Measurements from ENCODE around the gene CHKB. TPM values are rescaled to one million over a fixed set of nuclear protein-coding genes. Genes with fewer than 3 reads are reported as not detected.

The CHKB gene
- total and polyA plus RNA-seq, 2 donors (not counting 1 experiment from before 2014, with no cell fraction given) = 21.9 to 22.8 TPM

GRCh38 chr22:50602338-50602700 is 19.7 kb upstream of the CHKB start:
- Histone ChIP-seq H3K4me2 (ENCODE audit: extremely low read depth, insufficient read depth, low read length) (no peak overlapping the region), H2AFZ (ENCODE audit: low read length) (no peak overlapping the region), H3K36me3 (ENCODE audit: control insufficient read depth, insufficient read depth, low read length) (no peaks in the 10 kb centered on the region), H3K79me2 (ENCODE audit: control insufficient read depth, insufficient read depth, low read length) (no peaks in the 10 kb centered on the region), H3K27me3 (ENCODE audit: control insufficient read depth, insufficient read depth, low read length) (peaks cover 25% of the 10 kb centered on the region), H3K9ac (ENCODE audit: insufficient read depth, low read length) (no peak overlapping the region), H3K27ac (ENCODE audit: insufficient read depth, low read length) (no peak overlapping the region), H3K4me3 (replicated peaks in 1 of 4; ENCODE audit: control extremely low read depth in 1 of 4, insufficient read depth in 1 of 4, low read depth in 3 of 4, low read length in 4 of 4) (no peak overlapping the region), H3K9me3 (ENCODE audit: control insufficient read depth, insufficient read depth, low read depth, low read length) (no peaks in the 10 kb centered on the region), H4K20me1 (ENCODE audit: control insufficient read depth, extremely low read depth, insufficient read depth, low read length) (no peaks in the 10 kb centered on the region), H3K4me1 (ENCODE audit: control insufficient read depth, extremely low read depth, insufficient read depth, low read length) (no peaks in the 10 kb centered on the region)
- DNase-seq (ENCODE audit: low read depth in 2 of 2) = no peak
- no peak for TF ChIP-seq CTCF (conservative IDR thresholded peaks at IDR 0.05 in 1 of 2, IDR thresholded peaks at IDR 0.05 in 1 of 2; ENCODE audit: low read depth in 1 of 2, low read length in 2 of 2)
- TF ChIP-seq EZH2 (IDR thresholded peaks at IDR 0.05; ENCODE audit: low read length, missing control alignments) = peak; percentile 32

- H3K4me1 ChIP-seq (ENCODE audit: control insufficient read depth, extremely low read depth, insufficient read depth, low read length) = no peaks in the 10 kb centered on the region
- H4K20me1 ChIP-seq (ENCODE audit: control insufficient read depth, extremely low read depth, insufficient read depth, low read length) = no peaks in the 10 kb centered on the region
- no peaks in the 10 kb centered on the region for H3K79me2 ChIP-seq (ENCODE audit: control insufficient read depth, insufficient read depth, low read length)
- H3K4me2 ChIP-seq (ENCODE audit: extremely low read depth, insufficient read depth, low read length) = no peak overlapping the region
- H3K4me3 ChIP-seq (replicated peaks in 1 of 4; ENCODE audit: control extremely low read depth in 1 of 4, insufficient read depth in 1 of 4, low read depth in 3 of 4, low read length in 4 of 4) = no peak overlapping the region
- TF ChIP-seq CTCF (conservative IDR thresholded peaks at IDR 0.05 in 1 of 2, IDR thresholded peaks at IDR 0.05 in 1 of 2; ENCODE audit: low read depth in 1 of 2, low read length in 2 of 2) = no peak
- TF ChIP-seq EZH2 (IDR thresholded peaks at IDR 0.05; ENCODE audit: low read length, missing control alignments) = no peak
- no peak overlapping the region for H2AFZ ChIP-seq (ENCODE audit: low read length)
- H3K27ac ChIP-seq (ENCODE audit: insufficient read depth, low read length) = no peak overlapping the region
- peaks cover 25% of the 10 kb centered on the region for H3K27me3 ChIP-seq (ENCODE audit: control insufficient read depth, insufficient read depth, low read length)
- no peaks in the 10 kb centered on the region for H3K9me3 ChIP-seq (ENCODE audit: control insufficient read depth, insufficient read depth, low read depth, low read length)
- H3K36me3 ChIP-seq (ENCODE audit: control insufficient read depth, insufficient read depth, low read length) = no peaks in the 10 kb centered on the region
- no peak for DNase-seq (ENCODE audit: low read depth in 2 of 2)
- H3K9ac ChIP-seq (ENCODE audit: insufficient read depth, low read length) = no peak overlapping the region
Observed at GRCh38 chr22:50601669-50602337, 19.2 kb upstream of the CHKB start.

- Histone ChIP-seq H4K20me1 (ENCODE audit: control insufficient read depth, extremely low read depth, insufficient read depth, low read length) (no peaks in the 10 kb centered on the region), H3K4me1 (ENCODE audit: control insufficient read depth, extremely low read depth, insufficient read depth, low read length) (no peaks in the 10 kb centered on the region), H3K4me2 (ENCODE audit: extremely low read depth, insufficient read depth, low read length) (no peak overlapping the region), H3K9ac (ENCODE audit: insufficient read depth, low read length) (no peak overlapping the region), H3K27me3 (ENCODE audit: control insufficient read depth, insufficient read depth, low read length) (peaks cover 25% of the 10 kb centered on the region), H2AFZ (ENCODE audit: low read length) (no peak overlapping the region), H3K27ac (ENCODE audit: insufficient read depth, low read length) (no peak overlapping the region), H3K9me3 (ENCODE audit: control insufficient read depth, insufficient read depth, low read depth, low read length) (no peaks in the 10 kb centered on the region), H3K36me3 (ENCODE audit: control insufficient read depth, insufficient read depth, low read length) (no peaks in the 10 kb centered on the region), H3K4me3 (replicated peaks in 1 of 4; ENCODE audit: control extremely low read depth in 1 of 4, insufficient read depth in 1 of 4, low read depth in 3 of 4, low read length in 4 of 4) (no peak overlapping the region), H3K79me2 (ENCODE audit: control insufficient read depth, insufficient read depth, low read length) (no peaks in the 10 kb centered on the region)
- TF ChIP-seq CTCF (conservative IDR thresholded peaks at IDR 0.05 in 1 of 2, IDR thresholded peaks at IDR 0.05 in 1 of 2; ENCODE audit: low read depth in 1 of 2, low read length in 2 of 2) = no peak
- TF ChIP-seq EZH2 (IDR thresholded peaks at IDR 0.05; ENCODE audit: low read length, missing control alignments) = no peak
- DNase-seq (ENCODE audit: low read depth in 2 of 2) = no peak
Observed at GRCh38 chr22:50600967-50601668, 18.5 kb upstream of the CHKB start.

Data from fibroblast of lung (primary cell).